ENCODE measurements around the gene GPD1.
A peak's percentile ranks its signal among the peaks of the same experiment; 100 is the strongest.
"Not testable (repeated sequence)": the region's sequence is repeated elsewhere in the genome, so short reads cannot be mapped to it uniquely, and the experiment has no call there.

Gene GPD1

GRCh38 chr12:50083301-50083700 is 20.5 kb upstream of the GPD1 start:
- no peak for TF ChIP-seq CTCF (IDR thresholded peaks at IDR 0.05; ENCODE audit: low read depth, low read length)
- no peak for DNase-seq (ENCODE audit: extremely low read depth, low read depth)

- DNase-seq (ENCODE audit: extremely low read depth, low read depth), result not testable (repeated sequence)
These were observed 19.4 kb upstream of the GPD1 start for GRCh38 chr12:50084409-50084774.

- peak; percentile 82 for DNase-seq (ENCODE audit: extremely low read depth, low read depth)
- TF ChIP-seq CTCF (IDR thresholded peaks at IDR 0.05; ENCODE audit: low read depth, low read length), result peak; percentile 72
These were observed 18.8 kb upstream of the GPD1 start, which contains the start of gene SMARCD1 for GRCh38 chr12:50084775-50085614. Gene SMARCD1, plus strand, starts transcription at chr12:50085342. Its CDS starts 28 bp downstream, at chr12:50085370.

- DNase-seq (ENCODE audit: extremely low read depth, low read depth), result no peak
- TF ChIP-seq CTCF (IDR thresholded peaks at IDR 0.05; ENCODE audit: low read depth, low read length), result no peak
These were observed 18.2 kb upstream of the GPD1 start for GRCh38 chr12:50085615-50086072.

GRCh38 chr12:50086148-50086547 is 17.7 kb upstream of the GPD1 start:
- DNase-seq (ENCODE audit: extremely low read depth, low read depth), result no peak

GRCh38 chr12:50087151-50087550 is 16.7 kb upstream of the GPD1 start:
- DNase-seq (ENCODE audit: extremely low read depth, low read depth), result no peak
- no peak for TF ChIP-seq CTCF (IDR thresholded peaks at IDR 0.05; ENCODE audit: low read depth, low read length)

More at GRCh38 chr12:50086148-50086547, 17.7 kb upstream of the GPD1 start:
- no peak for TF ChIP-seq CTCF (IDR thresholded peaks at IDR 0.05; ENCODE audit: low read depth, low read length)

GRCh38 chr12:50087995-50088394 is 15.8 kb upstream of the GPD1 start:
- DNase-seq (ENCODE audit: extremely low read depth, low read depth), result no peak
- TF ChIP-seq CTCF (IDR thresholded peaks at IDR 0.05; ENCODE audit: low read depth, low read length), result no peak

Data from AG09319 (cell line).